Cardiac fibroblast (primary cell): ENCODE data around the gene TBX10.
"Not testable (repeated sequence)": the region's sequence is repeated elsewhere in the genome, so short reads cannot be mapped to it uniquely, and the experiment has no call there.

Source experiments
- DNase-seq, 2 donors: peaks; one replicate each; pipeline versions ENCODE4 v3.0.0 to v3.0.0-alpha.2; 2010; ENCODE audit warnings: low read depth in 2 of 2
- H3K4me3 ChIP-seq, 2 donors: replicated peaks in 1 of 2; 1 replicate in 1 of 2; 2 replicates in 1 of 2; pipeline ENCODE4 v1.5.1; 2011; ENCODE audit warnings: low read depth in 2 of 2, low read length in 2 of 2, mild to moderate bottlenecking in 2 of 2, moderate library complexity in 1 of 2
- TF ChIP-seq, protein P1 (sequence below): IDR thresholded peaks from one replicate; pipeline ENCODE4 v1.5.1; 2011; ENCODE audit warnings: low read depth, mild to moderate bottlenecking, low read length, inconsistent platforms

TBX10 gene

DNA sequence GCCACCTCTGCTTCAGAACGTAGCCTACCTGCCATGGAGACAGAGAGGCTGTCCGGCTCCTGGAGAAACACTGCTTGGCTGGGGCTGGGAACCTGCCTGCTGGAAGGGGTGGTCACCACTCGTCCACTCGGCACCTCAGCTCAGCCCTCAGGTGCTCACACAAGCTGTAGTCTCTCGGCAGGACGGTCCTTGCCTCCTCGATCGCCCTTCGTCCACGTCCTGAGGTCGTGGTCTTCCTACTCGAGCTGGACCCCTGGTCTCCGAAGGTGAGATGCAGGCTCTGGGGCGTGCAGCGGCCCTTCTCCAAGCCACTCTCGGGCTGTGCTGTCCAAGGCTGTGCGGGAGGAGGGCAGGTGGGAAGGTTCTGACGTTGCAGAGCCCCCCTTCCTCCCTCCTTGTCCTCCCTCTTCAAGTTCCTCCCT lies at the start of gene TBX10:
TBX10 (minus strand) TSS at position 326 of the 422 bp plus-strand sequence; CDS start at position 35, 291 bp downstream.
- TF ChIP-seq, protein P1, sequence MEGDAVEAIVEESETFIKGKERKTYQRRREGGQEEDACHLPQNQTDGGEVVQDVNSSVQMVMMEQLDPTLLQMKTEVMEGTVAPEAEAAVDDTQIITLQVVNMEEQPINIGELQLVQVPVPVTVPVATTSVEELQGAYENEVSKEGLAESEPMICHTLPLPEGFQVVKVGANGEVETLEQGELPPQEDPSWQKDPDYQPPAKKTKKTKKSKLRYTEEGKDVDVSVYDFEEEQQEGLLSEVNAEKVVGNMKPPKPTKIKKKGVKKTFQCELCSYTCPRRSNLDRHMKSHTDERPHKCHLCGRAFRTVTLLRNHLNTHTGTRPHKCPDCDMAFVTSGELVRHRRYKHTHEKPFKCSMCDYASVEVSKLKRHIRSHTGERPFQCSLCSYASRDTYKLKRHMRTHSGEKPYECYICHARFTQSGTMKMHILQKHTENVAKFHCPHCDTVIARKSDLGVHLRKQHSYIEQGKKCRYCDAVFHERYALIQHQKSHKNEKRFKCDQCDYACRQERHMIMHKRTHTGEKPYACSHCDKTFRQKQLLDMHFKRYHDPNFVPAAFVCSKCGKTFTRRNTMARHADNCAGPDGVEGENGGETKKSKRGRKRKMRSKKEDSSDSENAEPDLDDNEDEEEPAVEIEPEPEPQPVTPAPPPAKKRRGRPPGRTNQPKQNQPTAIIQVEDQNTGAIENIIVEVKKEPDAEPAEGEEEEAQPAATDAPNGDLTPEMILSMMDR, result no peak
- H3K4me3 ChIP-seq, result no peak within 1 kb of the TSS
- DNase-seq, result no peak

- no peak for DNase-seq
- TF ChIP-seq, protein P1, result no peak
- H3K4me3 ChIP-seq, result no peak overlapping the region
Observed at GRCh38 chr11:67689178-67689577, 49.6 kb upstream of the TBX10 start.

DNA sequence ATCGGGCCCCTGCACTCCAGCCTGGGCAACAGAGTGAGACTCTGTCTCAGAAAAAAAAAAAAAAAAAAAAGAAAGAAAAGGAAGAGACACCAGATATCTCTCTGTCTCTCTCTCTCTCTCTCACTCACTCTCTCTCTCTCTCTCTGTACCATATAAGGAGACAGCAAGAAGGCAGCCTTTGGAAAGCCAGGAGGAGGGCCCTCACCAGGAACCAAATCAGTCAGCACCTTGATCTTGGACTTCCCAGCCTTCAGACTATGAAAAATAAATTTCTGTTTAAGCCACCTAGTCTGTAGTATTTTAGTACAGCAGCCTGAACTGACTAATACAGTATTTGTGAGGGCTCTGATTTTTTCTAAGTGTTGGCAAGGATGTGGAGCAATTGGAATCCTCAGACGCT lies 48.4 kb upstream of the TBX10 start:
- DNase-seq, result no peak
- H3K4me3 ChIP-seq, result no peak overlapping the region
- TF ChIP-seq, protein P1, result no peak

GRCh38 chr11:67685641-67686332 lies 46.2 kb upstream of the TBX10 start:
- not testable (repeated sequence) for H3K4me3 ChIP-seq, DNase-seq

- H3K4me3 ChIP-seq, result not testable (repeated sequence)
- DNase-seq, result peak in 1 of 2 donors; percentile 27
Observed at GRCh38 chr11:67682126-67683034, 42.8 kb upstream of the TBX10 start.

- TF ChIP-seq, protein P1, result no peak
- no peak overlapping the region for H3K4me3 ChIP-seq
- no peak for DNase-seq
Observed at GRCh38 chr11:67680696-67681470, 41.3 kb upstream of the TBX10 start.

DNA sequence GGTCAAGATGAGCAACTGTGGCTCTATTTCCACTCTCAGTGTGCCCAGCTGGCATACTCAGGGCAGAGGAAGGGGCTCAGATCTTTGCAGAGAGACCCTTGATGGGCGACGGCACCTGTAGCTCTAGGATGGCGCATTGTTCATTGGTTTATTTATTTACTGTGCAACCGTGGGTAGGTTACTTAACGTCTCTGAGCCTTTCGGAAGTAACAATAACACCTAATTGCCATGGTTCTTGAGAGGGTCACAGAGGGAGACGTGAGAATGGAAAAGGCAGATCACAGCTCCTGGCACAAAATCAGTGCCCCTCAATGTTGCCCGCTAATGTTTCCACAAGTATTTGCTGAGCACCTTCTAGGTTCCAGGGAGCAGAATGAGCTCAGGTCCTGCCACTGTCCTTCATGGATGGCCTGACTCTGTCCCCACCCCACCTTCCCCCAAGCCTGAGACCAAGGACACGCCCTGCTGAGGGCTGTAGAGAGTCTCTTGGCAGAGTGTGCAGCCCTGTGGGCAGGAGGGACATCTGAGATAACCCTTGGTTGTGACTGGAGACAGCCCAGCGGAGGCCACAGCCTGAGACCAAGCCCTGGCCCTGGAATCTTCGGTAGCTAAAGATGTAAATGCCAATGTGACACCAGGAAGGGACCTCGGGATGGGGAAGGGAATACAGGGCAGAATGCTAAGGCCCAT lies 35.6 kb upstream of the TBX10 start:
- TF ChIP-seq, protein P1, result no peak
- no peak for DNase-seq
- no peak overlapping the region for H3K4me3 ChIP-seq
